ENCODE results near the gene CNNM1.

CNNM1 gene

DNA sequence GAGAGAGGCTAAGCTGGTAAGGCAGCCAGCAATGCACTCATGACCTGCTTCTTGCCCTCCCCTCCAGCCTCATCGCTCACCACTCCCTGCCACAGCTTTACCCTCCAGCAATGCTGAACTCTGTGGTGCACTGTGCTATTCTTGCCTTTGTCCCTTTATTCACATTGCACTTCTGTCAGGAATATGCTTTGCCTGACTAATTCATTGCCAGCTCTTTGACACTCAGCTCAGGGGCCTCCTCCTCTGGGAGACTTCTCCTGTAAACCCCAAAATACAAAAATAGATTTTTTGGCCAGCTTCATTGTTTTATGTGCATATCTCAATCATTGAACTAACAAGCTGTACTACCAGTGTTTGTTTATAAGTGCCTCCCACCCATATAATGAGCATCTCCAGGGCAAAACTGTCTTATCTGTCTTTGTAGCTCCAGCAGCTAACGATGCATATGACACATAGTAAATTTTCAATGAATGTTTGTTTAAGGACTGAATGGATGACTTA is 8.2 kb downstream of the CNNM1 start:
- DNase-seq (ENCODE audit: low read depth in 2 of 2) = no peak

DNA sequence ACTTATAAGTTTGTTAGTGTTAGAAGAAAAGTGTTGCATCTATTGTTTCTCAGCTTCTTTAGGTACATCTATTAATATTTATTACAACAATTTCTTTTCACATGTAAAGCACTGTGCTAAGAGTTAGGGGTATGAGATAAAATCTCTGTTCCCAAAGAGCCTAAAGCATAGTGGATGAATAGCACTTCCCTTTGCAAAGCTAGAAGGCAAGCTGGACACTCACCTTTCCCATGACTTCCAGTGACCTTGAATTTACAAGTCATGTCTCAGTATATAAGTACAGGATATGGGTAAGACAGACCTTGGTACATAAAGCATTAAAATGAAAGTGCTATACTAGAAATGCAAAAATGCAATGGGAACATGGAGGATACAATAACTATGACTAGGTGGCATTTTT is 8.7 kb downstream of the CNNM1 start:
- no peak for DNase-seq (ENCODE audit: low read depth in 2 of 2)

DNA sequence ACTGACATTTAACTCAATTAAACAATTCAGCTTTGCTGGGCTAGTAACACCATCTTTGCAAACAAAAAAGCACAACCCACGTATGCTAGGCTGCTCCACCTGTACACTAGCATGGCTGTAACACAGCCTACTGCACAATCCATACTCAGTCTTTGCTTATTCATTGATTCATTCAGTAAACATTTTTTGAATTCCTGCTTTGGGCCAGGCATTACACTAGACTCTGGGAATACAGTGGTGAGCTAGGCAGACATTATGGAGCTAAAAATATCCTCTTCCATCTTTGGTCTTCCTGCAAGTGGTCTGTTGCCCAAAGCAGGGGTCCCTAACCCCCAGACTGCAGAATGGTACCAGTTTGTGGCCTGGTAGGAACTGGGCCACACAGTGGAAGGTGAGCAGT is 9.9 kb downstream of the CNNM1 start:
- no peak for DNase-seq (ENCODE audit: low read depth in 2 of 2)

DNA sequence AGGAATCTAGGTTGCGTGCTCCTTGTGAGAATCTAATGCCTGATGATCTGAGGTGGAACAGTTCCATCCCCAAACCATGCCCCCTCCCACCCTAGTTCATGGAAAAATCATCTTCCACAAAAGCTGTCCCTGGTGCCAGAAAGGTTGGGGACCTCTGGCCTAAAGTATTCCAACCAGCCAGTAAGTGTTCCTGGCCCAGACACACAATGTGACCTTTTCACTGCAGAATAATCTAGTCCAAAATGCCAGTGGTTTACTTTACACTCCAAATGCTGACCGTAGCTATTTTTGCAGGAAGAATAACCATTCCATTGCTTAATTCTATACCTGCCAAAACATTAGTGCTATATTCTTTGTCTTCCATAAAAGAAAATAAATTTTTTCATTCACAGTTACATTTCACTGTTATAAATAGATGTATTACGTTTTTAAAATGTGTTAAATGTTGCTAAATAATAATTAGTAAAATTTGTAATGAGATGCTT is 10.4 kb downstream of the CNNM1 start:
- DNase-seq (ENCODE audit: low read depth in 2 of 2) = no peak

DNA sequence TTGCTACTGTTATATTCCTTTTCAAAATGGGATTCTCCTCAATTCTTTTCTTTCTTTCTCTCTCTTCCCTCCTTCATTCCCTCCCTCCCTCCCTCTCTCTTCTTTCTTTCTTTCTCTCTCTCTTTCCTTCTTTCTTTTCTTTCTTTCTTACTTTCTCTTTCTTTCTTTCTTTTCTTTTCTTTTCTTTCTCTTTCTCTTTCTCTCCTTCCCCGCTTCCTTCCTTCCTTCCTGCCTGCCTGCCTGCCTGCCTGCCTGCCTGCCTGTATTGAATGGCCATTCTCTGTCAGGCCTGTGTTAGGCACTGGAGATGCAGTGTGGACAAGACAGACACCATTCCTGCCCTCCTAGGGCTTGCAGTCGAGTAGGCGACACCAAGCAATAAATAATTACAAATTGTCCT is 11.5 kb downstream of the CNNM1 start:
- DNase-seq (ENCODE audit: low read depth in 2 of 2) = no peak

DNA sequence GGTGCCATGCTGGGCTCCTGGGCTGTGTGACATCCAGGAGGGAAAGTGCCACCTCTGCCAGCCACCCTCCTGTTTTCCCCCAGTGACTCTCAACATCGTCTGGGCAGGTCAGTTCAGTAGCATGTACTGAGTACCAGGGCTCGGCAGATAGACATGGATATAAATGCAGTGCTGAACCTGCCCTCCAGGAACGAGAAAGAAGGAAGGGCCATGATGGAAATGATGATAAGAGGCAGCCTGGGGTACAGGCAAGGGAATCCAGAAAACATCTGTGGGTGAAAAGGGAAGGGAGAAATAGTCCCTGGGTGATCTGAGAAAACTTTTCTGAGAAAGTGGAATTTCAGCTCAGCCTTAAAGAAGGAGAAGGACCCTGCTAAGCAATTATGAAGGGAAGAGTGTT is 12.1 kb downstream of the CNNM1 start:
- no peak for DNase-seq (ENCODE audit: low read depth in 2 of 2)

DNA sequence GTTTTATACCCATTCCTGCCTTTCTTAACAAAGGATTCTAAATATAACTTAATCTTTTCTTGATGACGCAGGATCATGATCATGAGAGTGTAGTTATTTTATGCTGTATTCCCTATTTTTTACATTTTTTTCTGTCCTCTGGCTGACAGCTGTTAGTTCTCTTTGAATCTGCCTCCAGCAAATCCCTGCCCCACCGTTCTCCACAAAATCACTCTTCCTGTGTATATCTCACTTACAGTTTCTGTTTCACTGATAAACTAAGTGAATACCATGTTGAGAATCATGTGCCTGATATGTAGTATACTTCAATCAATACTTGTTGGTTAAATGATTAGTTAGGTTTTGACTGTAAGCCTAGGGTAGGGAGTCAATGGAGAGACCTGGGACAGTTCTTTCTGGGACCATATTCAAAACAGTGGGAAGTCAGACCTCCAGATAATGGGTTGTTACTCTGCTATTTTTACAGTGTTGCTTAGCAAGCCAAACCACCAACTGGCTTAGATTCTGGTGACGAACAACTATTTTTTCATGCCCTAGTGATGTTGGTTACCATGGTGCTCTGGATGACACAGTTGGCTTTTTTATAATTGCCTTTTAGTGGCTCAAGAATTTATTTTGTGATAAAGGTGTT is 12.8 kb downstream of the CNNM1 start:
- DNase-seq (ENCODE audit: low read depth in 2 of 2) = no peak

DNA sequence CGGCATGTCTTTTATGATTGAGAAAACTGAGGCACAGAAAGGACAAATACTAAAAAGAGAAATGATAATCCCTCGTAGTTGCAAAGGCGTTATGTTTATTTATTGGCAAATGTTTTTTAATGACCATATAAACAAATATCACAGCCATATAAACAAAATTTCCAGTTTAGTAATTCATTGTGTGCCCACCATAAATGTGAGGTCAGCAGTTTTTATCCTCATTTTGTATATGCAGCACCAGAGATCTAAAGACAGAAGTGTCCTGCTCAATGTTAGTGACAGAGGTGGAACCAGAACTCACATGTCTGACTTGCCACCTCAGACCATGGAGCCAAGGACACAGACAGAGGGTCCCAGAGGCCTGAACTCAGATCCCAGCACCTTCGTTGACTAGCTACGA is 14.1 kb downstream of the CNNM1 start:
- DNase-seq (ENCODE audit: low read depth in 2 of 2) = no peak

DNA sequence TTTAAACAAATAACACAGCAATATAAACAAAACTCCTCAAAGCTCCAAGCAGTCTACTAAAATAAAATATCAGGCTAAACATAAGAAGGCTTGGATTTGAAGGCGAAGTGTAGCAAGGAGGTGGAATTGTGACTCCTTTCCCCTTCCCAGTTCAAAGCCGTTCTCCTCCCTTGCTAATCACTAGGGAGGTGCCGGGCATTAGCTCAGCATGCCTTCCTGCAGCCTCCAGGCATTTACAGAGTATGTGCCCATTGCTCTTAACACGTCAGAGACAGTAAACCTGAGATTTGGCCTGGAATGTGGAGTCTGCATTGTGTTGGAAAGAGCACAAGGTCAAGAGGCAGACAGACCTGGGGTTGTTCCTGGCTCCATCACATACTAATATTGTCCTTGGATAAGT is 15.6 kb downstream of the CNNM1 start:
- no peak for DNase-seq (ENCODE audit: low read depth in 2 of 2)

DNA sequence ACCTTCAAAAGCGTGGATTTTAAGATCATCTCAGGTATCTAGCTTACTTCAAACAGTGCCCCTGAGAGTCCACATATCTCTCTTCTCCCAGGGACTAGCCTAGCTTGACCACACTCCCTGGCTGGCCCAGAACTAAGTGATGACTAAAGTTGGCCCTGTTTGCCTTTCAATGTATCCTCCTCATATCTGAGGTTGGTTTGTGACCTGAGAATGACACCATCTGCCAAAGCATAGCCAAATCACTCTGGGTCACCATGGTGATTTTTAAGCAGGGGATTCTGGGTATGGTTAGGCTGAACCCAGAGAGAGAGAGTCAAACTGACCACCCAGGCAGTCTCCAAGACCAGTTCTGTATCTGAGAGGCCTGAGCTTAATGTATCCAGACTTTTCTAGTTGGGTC is 16.2 kb downstream of the CNNM1 start:
- no peak for DNase-seq (ENCODE audit: low read depth in 2 of 2)

DNA sequence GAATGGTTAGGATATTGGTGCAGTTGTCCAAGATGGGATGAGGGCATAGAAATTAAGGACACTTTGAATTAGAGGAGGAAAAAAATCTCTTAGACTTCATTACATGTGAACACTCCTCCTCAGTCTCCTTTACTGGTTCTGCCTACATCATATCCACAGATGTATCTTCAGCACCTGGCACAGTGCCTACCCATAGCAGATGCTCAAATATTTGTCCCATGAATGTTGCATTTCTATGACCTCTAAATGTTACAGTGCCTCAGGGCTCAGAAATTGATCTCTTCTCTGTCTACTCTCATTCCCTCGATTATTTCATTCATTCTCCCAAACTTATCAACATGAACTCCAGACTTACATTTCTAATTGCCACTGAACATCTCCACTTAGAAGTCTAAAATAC is 17.1 kb downstream of the CNNM1 start:
- no peak for DNase-seq (ENCODE audit: low read depth in 2 of 2)

DNA sequence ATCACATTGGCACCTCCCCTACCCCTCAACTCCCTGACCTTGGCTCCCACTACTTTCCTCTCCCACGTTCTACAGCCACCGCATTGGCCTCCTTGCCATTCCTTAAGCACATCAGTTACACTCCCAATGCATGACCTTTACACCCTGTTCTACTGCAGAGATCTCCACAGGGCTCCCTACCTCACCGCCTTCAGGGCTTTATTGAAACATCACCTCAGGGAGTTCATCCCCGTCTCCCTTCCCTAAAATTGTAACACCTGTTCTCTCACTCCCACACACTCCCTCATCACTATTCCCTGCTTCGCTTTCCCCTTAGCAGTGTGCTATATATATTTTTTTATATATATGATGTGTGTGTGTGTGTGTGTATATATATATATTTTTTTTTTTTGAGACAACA is 18.5 kb downstream of the CNNM1 start:
- DNase-seq (ENCODE audit: low read depth in 2 of 2) = no peak

DNA sequence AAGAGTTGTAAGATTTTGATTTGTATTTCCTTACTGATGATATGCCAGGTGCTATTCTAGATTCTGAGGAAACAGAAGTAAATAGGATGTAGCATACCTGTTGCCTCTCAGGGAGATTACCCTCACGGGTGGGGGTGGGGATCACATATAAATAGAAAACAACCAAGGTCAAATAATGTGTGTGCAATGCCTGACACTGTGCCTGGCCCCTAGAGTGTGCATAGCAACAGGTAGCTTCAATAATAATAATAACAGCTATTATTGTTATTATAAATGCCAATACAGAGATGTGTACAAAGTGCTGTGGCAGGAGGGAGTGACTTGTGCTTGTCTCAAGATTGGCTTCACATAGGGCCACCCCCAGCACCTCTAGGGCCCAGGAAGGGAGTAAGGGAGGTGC is 24.0 kb downstream of the CNNM1 start:
- no peak for DNase-seq (ENCODE audit: low read depth in 2 of 2)

DNA sequence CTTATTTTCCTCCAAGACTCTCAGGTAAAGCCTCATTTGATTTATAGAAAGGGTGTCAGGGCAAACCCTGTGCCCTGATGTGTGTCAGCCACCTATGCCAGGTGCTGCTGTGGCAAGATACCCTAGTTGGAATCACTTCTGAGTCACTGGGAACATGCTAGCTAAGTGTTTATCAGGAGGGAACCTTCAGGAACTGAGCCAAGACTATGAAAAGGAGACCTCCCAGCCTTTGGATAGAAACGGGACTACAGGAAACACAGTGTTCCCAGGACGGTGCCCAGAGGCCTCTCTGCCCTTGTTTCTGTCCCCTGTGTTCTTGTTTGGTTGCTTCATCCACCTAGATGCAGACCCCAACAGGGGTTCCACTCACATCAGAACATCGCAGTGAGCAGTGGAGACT is 28.5 kb downstream of the CNNM1 start:
- no peak for DNase-seq (ENCODE audit: low read depth in 2 of 2)

DNA sequence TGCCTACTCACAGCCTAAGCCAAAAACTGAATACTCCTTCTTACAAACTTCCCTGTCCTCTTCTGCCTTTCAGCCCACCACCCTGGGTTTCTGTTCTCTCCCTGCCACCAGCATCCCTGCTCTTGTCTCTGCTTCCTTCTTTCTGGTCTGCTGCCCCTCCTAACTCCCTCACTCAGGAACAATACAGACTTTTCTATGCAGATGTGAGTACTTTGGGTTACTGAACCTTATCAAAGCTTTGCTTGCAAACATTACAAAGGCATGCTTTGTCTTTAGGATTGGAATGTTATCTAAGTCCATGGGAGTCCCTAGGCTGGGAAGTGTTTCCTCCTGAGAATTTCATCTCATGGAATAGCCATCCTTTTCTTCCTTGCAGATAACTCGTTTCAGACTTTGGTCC is 28.9 kb downstream of the CNNM1 start:
- no peak for DNase-seq (ENCODE audit: low read depth in 2 of 2)

DNA sequence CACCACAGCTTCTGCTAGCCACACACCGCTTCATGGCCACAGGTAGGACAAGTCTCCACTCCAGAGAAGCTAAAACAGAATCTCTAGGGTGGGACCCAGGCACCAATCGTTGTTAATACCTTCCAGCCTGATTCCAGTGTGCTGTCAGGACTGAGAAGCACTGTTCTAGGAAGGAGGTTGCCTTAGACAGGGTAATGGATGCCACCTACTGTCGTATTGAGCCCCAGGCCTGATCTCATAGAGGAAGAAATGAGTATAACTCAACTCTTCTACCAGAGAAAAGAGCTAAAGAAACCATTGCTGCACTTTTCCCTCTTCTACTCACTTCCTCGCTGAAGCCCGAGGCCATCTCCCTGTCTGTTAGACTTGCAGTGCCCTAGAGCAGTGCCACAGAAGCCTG is 31.8 kb downstream of the CNNM1 start:
- DNase-seq (ENCODE audit: low read depth in 2 of 2) = no peak

DNA sequence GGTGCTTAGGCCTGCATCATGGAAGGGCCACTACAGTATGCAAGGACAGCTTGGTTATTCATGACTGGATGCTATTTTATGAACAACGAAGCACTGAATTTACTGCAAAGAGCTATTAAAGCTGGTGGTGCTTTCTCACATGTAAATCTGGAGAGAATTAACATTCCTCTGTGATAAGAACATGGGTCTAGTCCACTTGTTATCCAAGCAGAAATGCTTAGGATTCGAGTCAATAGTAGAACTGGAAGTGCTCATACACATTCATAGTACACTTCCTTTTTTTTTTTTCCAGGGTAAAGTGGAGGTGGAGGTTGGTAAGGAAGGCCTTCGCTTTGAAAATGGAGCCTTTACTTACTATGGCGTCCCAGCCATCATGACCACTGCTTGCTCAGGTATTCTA is 35.0 kb downstream of the CNNM1 start:
- DNase-seq (ENCODE audit: low read depth in 2 of 2) = no peak

DNA sequence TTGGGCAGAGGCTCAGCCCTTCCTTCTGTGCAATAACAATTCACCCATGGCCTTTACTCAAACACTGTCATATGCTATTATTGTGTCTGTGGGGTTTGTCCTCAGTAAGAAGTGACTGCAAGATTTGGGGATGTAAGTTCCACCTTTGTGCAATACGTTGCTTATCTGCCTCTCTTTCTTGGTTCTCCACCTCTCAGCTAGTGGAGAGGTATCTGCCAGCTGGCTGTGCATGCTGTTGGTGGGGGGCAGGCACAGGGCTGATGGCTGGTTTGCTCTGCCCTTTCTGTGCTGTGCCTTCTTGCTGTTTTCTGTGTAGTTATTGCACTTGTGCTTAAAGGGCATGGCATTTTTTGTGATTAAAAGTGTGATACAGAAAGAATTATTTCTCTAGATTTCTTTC is 36.2 kb downstream of the CNNM1 start:
- DNase-seq (ENCODE audit: low read depth in 2 of 2) = no peak

DNA sequence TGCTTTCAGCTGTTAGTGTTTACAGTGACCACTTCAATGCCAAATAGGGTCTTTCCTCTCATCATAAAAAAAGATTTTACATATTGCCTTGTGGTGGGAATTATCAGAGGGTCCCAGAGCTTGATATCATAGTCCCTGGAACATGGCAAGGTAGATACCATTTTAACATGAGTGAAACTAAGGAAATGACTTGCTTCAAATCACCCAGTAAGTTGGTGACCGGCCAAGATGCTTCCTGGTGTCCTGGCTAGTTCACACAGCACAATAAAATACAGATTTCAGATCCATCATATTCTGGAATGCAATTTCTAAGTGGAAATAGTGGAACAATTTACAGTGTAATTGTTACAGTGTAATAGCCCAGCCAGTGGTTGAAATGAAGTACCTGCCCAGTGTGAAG is 36.6 kb downstream of the CNNM1 start:
- no peak for DNase-seq (ENCODE audit: low read depth in 2 of 2)

DNA sequence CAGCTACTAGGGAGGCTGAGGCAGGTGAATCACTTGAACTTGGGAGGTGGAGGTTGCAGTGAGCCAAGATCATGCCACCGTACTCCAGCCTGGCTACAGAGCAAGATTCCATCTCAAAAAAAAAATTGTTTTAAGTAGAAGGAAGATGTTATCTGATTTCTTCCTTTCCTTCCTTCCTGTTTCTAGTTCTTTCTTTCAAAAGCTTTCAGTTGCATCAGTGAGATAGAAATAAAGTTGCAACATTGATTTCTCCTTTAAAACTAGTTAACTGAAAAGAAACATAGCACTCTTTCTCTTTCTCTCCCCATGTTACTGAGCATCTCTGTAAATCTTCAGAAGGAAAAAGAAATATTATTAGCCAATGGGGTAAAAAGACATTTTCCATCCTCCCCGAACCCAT is 37.5 kb downstream of the CNNM1 start:
- no peak for DNase-seq (ENCODE audit: low read depth in 2 of 2)

DNA sequence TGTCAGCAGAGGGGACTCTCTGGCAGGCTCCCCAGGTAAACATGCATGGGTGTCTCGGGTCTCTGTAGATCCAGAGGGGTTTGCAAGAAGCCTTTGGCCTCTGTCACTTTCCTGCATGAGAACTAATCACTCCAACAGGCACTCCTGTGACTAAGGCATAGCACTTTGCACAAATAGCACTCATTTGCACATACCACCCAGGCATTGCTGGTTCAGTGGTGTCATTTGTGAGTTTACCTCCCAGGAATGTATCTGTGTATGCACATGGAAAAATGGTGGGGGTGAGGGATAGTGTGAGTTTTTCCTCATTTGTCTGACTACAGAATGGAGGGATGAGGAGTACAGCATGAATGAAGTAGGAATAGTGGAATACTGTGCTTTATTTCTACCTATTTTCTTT is 39.5 kb downstream of the CNNM1 start:
- DNase-seq (ENCODE audit: low read depth in 2 of 2) = no peak

DNA sequence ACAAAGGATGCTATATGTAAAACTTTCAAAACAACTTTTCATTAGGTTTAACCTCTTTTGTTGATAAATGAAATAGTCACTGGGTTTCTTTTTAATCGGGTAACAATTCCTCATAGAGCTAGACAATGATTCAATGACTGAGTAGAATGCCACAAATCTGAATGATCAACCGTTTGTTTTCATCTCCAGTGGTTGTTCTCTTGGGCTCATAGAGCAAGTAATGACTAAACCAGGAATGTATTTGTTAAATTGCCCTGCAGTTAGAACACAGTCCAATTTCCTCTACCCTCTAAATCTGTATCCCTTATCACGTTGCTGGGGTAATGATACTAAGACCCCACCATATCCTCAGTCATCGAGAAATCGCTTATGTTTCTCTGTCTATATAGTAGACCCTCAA is 40.0 kb downstream of the CNNM1 start:
- DNase-seq (ENCODE audit: low read depth in 2 of 2) = no peak

DNA sequence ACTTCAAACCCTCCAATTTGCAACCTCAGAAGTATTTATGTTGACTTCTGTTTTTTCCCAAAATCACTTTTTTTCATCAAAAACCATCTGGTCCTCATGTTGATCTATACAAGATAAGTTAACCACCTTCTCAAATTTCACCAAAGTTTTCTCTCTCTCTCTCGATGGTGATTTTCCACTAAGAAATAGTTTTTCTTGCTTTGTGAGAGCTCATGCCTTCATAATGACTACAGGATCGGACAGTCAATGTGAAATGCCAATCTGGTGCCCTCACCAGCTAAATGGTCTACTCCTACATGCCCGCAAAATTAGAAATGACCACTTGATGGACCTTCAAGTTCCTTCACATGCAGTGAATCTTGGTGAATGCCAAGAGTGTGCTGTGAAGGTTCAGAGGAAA is 40.4 kb downstream of the CNNM1 start:
- no peak for DNase-seq (ENCODE audit: low read depth in 2 of 2)

DNA sequence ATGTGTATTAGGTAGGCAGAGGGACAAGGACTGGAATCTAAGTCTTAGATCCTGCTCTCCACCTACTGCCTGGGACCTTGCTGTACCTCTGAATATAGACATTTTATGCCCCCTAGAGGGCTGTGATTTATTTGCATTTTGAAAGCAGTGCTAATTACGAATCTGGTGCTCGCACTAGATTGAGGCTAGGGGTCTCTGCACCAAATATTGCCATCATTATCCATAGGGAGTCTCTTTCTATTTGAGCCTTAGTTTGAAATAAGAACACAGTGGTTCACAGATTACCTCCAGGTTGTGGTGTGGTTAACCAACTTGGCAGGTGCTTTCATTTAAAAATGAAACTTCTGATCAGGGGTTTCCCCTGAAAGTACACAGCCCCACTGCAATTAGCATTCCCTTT is 41.8 kb downstream of the CNNM1 start:
- no peak for DNase-seq (ENCODE audit: low read depth in 2 of 2)
